ENCODE measurements around the gene WDR54.
"Not testable (repeated sequence)": the region's sequence is repeated elsewhere in the genome, so short reads cannot be mapped to it uniquely, and the experiment has no call there.

- TF ChIP-seq CTCF (conservative IDR thresholded peaks at IDR 0.05; ENCODE audit: low read depth, low read length); EZH2 (IDR thresholded peaks at IDR 0.05; ENCODE audit: low read length, unreplicated experiment): not testable (repeated sequence)
Measured at GRCh38 chr2:74420443-74421103, 957 bp upstream of the WDR54 start.
